CD14-positive monocyte (primary cell): Measurements from ENCODE around the gene CARMIL1. TPM values are rescaled to one million over a fixed set of nuclear protein-coding genes. Genes with fewer than 3 reads are reported as not detected.

ENCODE experiments used
- DNase-seq, 3 donors: peaks; one replicate each; pipeline ENCODE4 v3.0.0-alpha.2; 2011 to 2022
- H2AFZ ChIP-seq: 2 replicates; pipeline ENCODE4 v1.6.0; 2012; ENCODE audit warnings: mild to moderate bottlenecking, low read depth, low read length, inconsistent platforms; ENCODE audit not compliant: insufficient read depth, poor library complexity, severe bottlenecking
- H3K27ac ChIP-seq, 2 donors: 1 replicate in 1 of 2; 2 replicates in 1 of 2; pipeline ENCODE4 v1.5.1; 2012 to 2013; ENCODE audit warnings: low read length in 2 of 2, control low read depth in 1 of 2, inconsistent platforms in 1 of 2, low read depth in 1 of 2, mild to moderate bottlenecking in 1 of 2
- H3K27me3 ChIP-seq, 2 donors: one replicate each; pipeline versions ENCODE4 v1.6.0 to v1.6.1; 2011 to 2013; ENCODE audit warnings: low read length in 2 of 2; ENCODE audit not compliant: control insufficient read depth in 2 of 2, insufficient read depth in 2 of 2
- H3K36me3 ChIP-seq, 2 donors: replicated peaks in 1 of 2; 1 replicate in 1 of 2; 2 replicates in 1 of 2; pipeline versions ENCODE4 v1.5.1 to v1.6.1; 2012 to 2013; ENCODE audit warnings: low read length in 2 of 2, control low read depth in 1 of 2, inconsistent platforms in 1 of 2, mild to moderate bottlenecking in 1 of 2; ENCODE audit not compliant: insufficient read depth in 2 of 2, control insufficient read depth in 1 of 2
- H3K4me1 ChIP-seq, 2 donors: 1 replicate in 1 of 2; 2 replicates in 1 of 2; pipeline versions ENCODE4 v1.5.1 to v1.6.1; 2012 to 2013; ENCODE audit warnings: low read length in 2 of 2, control low read depth in 1 of 2, inconsistent platforms in 1 of 2, mild to moderate bottlenecking in 1 of 2, moderate library complexity in 1 of 2; ENCODE audit not compliant: insufficient read depth in 2 of 2, control insufficient read depth in 1 of 2
- H3K4me2 ChIP-seq: replicated peaks from 2 replicates; pipeline ENCODE3; 2012; ENCODE audit warnings: low read length, moderate library complexity, mild to moderate bottlenecking; ENCODE audit not compliant: poor library complexity, severe bottlenecking; ENCODE audit errors: extremely low read depth
- H3K4me3 ChIP-seq, 3 experiments: fragments of 200-600 bp in 1 of 3; sonication (generic) in 1 of 3; replicated peaks in 1 of 3; 1 replicate in 2 of 3; 2 replicates in 1 of 3; pipeline ENCODE4 v1.5.1; 2011 to 2013; ENCODE audit warnings: low read length in 3 of 3, mild to moderate bottlenecking in 3 of 3, control low read depth in 2 of 3, low read depth in 2 of 3, inconsistent platforms in 1 of 3, moderate library complexity in 1 of 3
- H3K79me2 ChIP-seq: 2 replicates; pipeline ENCODE4 v1.6.0; 2012; ENCODE audit warnings: mild to moderate bottlenecking, control low read depth, inconsistent platforms, low read length, moderate library complexity; ENCODE audit not compliant: insufficient read depth
- H3K9ac ChIP-seq: 2 replicates; pipeline ENCODE4 v1.6.0; 2017; ENCODE audit warnings: low read length, mild to moderate bottlenecking; ENCODE audit not compliant: insufficient read depth, poor library complexity, severe bottlenecking
- H3K9me3 ChIP-seq, 2 donors: replicated peaks in 1 of 2; 1 replicate in 1 of 2; 2 replicates in 1 of 2; pipeline versions ENCODE4 v1.5.1 to v1.6.1; 2012 to 2013; ENCODE audit warnings: low read length in 2 of 2, control low read depth in 1 of 2; ENCODE audit not compliant: control insufficient read depth in 1 of 2, insufficient read depth in 1 of 2
- H4K20me1 ChIP-seq: 2 replicates; pipeline ENCODE4 v1.6.0; 2012; ENCODE audit warnings: mild to moderate bottlenecking, low read length, control low read depth, moderate library complexity; ENCODE audit not compliant: insufficient read depth
- H3K27ac Mint-ChIP-seq, 7 donors: one replicate each; pipeline ENCODE4 v1.8.0; 2020; ENCODE audit warnings: mild to moderate bottlenecking in 7 of 7, mixed read lengths in 7 of 7, moderate library complexity in 6 of 7, inconsistent platforms in 2 of 7
- H3K27me3 Mint-ChIP-seq, 3 donors: one replicate each; pipeline ENCODE4 v1.8.0; 2021 to 2022; ENCODE audit warnings: low read depth in 3 of 3, mild to moderate bottlenecking in 3 of 3, mixed read lengths in 3 of 3, moderate library complexity in 3 of 3, inconsistent platforms in 1 of 3
- H3K36me3 Mint-ChIP-seq, 2 donors: one replicate each; pipeline ENCODE4 v1.8.0; 2020; ENCODE audit warnings: mixed read lengths in 2 of 2, inconsistent platforms in 1 of 2, mild to moderate bottlenecking in 1 of 2
- H3K4me1 Mint-ChIP-seq: one replicate; pipeline ENCODE4 v1.8.0; 2020; ENCODE audit warnings: mild to moderate bottlenecking, mixed read lengths
- H3K4me3 Mint-ChIP-seq, 2 donors: one replicate each; pipeline ENCODE4 v1.8.0; 2020; ENCODE audit warnings: mild to moderate bottlenecking in 2 of 2, mixed read lengths in 2 of 2, moderate library complexity in 1 of 2
- H3K9me3 Mint-ChIP-seq, 7 donors: one replicate each; pipeline ENCODE4 v1.8.0; 2020 to 2022; ENCODE audit warnings: mixed read lengths in 7 of 7, mild to moderate bottlenecking in 6 of 7, moderate library complexity in 6 of 7, inconsistent platforms in 2 of 7
- CTCF ChIP-seq: fragments of 200-600 bp; IDR thresholded peaks from one replicate; pipeline ENCODE4 v1.8.0; 2022; ENCODE audit warnings: antibody characterized with exemption, mild to moderate bottlenecking
- WGBS: methylation state at CpG from one replicate; pipeline ENCODE4 v1.1.5; 2013; ENCODE audit warnings: missing lambda C conversion rate; ENCODE audit not compliant: insufficient coverage; 5-methylcytosine and 5-hydroxymethylcytosine counted together
- intact Hi-C, 2 donors: fragments of 100-400 bp; cut with micrococcal nuclease; formaldehyde crosslinking; loops; one replicate each; pipeline versions ENCODE4 v1.15.0 to v1.15.1; 2023
- polyA plus RNA-seq, 3 donors: library from polyadenylated mRNA; depleted of rRNA in 1 of 3; unstranded in 2 of 3; stranded (reverse) in 1 of 3; fragments of 300-500 nt in 2 of 3; fragments of >200 nt in 1 of 3; fragmentation: Illumina TruSeq in 2 of 3; gene quantifications; 1 replicate in 2 of 3; 2 replicates in 1 of 3; pipeline ENCODE4 v1.2.3, GENCODE V29; 2012 to 2021

The CARMIL1 gene
- polyA plus RNA-seq, 3 donors: 0.30 to 0.49 (median 0.41) TPM

GRCh38 chr6:25613415-25613814 is 334.2 kb downstream of the CARMIL1 start:
- no CpG with 5 or more reads among the region's 1 CpG for WGBS
- no peak overlapping the region for H2AFZ ChIP-seq
- Mint-ChIP-seq H3K27me3 (no peaks in the 10 kb centered on the region), H3K9me3 (no peaks in the 10 kb centered on the region), H3K4me1 (peaks cover 10% of the 10 kb centered on the region), H3K36me3 (no peaks in the 10 kb centered on the region), H3K27ac (no peak overlapping the region), H3K4me3 (no peak overlapping the region)
- H3K4me1 ChIP-seq: peaks cover 4 to 5% of the 10 kb centered on the region in 2 donors
- no peaks in the 10 kb centered on the region for H3K36me3 ChIP-seq
- no peaks in the 10 kb centered on the region for H4K20me1 ChIP-seq
- no peaks in the 10 kb centered on the region for H3K9me3 ChIP-seq
- no peak overlapping the region for H3K4me3 ChIP-seq
- no peaks in the 10 kb centered on the region for H3K27me3 ChIP-seq
- DNase-seq: no peak
- no peak for TF ChIP-seq CTCF
- no peak overlapping the region for H3K27ac ChIP-seq
- H3K9ac ChIP-seq: no peak overlapping the region
- intact Hi-C loops: no loop called here
- H3K79me2 ChIP-seq: no peaks in the 10 kb centered on the region
- H3K4me2 ChIP-seq: no peak overlapping the region

GRCh38 chr6:25614052-25614451 is 334.9 kb downstream of the CARMIL1 start:
- H3K27me3 Mint-ChIP-seq: peaks cover 0 to 1% (median 0%) of the 10 kb centered on the region in 3 donors
- H3K4me3 ChIP-seq: no peak overlapping the region
- no peaks in the 10 kb centered on the region for H3K79me2 ChIP-seq
- WGBS: no CpG with 5 or more reads among the region's 4 CpGs
- no peaks in the 10 kb centered on the region for H4K20me1 ChIP-seq
- TF ChIP-seq CTCF: no peak
- no peak overlapping the region for H3K27ac ChIP-seq
- DNase-seq: no peak
- intact Hi-C loops: no loop called here
- peaks cover 10 to 11% of the 10 kb centered on the region in 2 donors for H3K4me1 ChIP-seq
- H3K9me3 ChIP-seq: no peaks in the 10 kb centered on the region
- no peak overlapping the region for H3K4me2 ChIP-seq
- H3K27ac Mint-ChIP-seq: no peak overlapping the region
- H3K36me3 Mint-ChIP-seq: no peaks in the 10 kb centered on the region
- H3K9me3 Mint-ChIP-seq: no peaks in the 10 kb centered on the region
- H3K4me1 Mint-ChIP-seq: peaks cover 16% of the 10 kb centered on the region
- no peak overlapping the region for H3K9ac ChIP-seq
- H3K27me3 ChIP-seq: no peaks in the 10 kb centered on the region
- H3K36me3 ChIP-seq: no peaks in the 10 kb centered on the region
- no peak overlapping the region for H3K4me3 Mint-ChIP-seq
- H2AFZ ChIP-seq: no peak overlapping the region
